Progenitor cell of endocrine pancreas (in vitro differentiated cells): ENCODE measurements around the gene DAPL1. TPM values are rescaled to one million over a fixed set of nuclear protein-coding genes. Genes with fewer than 3 reads are reported as not detected.

Source experiments
- DNase-seq: peaks from one replicate; pipeline ENCODE4 v3.0.0; 2021; ENCODE audit warnings: low spot score; ENCODE audit not compliant: unreplicated experiment
- H3K27ac Mint-ChIP-seq: 2 replicates; pipeline ENCODE4 v1.8.0; 2021; ENCODE audit warnings: mild to moderate bottlenecking, moderate library complexity, mixed read lengths
- H3K27me3 Mint-ChIP-seq: 2 replicates; pipeline ENCODE4 v1.8.0; 2021; ENCODE audit warnings: mixed read lengths
- H3K36me3 Mint-ChIP-seq: 2 replicates; pipeline ENCODE4 v1.8.0; 2022; ENCODE audit warnings: mixed read lengths; ENCODE audit not compliant: insufficient read depth
- H3K4me1 Mint-ChIP-seq: 2 replicates; pipeline ENCODE4 v1.8.0; 2021; ENCODE audit warnings: low read depth, mixed read lengths
- H3K4me3 Mint-ChIP-seq: 2 replicates; pipeline ENCODE4 v1.8.0; 2021; ENCODE audit warnings: low read depth, mild to moderate bottlenecking, moderate library complexity, mixed read lengths
- H3K9me3 Mint-ChIP-seq: 2 replicates; pipeline ENCODE4 v1.8.0; 2021; ENCODE audit warnings: low read depth, mixed read lengths
- CTCF ChIP-seq: fragments of 200-600 bp; sonication (generic); IDR thresholded peaks from one replicate; pipeline ENCODE4 v1.5.0; 2021; ENCODE audit warnings: antibody characterized with exemption, mild to moderate bottlenecking; ENCODE audit not compliant: unreplicated experiment
- total RNA-seq: library from RNA; stranded (reverse); gene quantifications from 2 replicates; pipeline ENCODE4 v1.2.1, GENCODE V29; 2021

The DAPL1 gene
- total RNA-seq, 1 donor from 2014 or later: not detected

GRCh38 chr2:158808426-158808825 is 13.3 kb downstream of the DAPL1 start:
- Mint-ChIP-seq H3K4me3 (no peak overlapping the region), H3K9me3 (no peaks in the 10 kb centered on the region), H3K36me3 (no peaks in the 10 kb centered on the region), H3K27me3 (peaks cover 8% of the 10 kb centered on the region), H3K4me1 (peaks cover 21% of the 10 kb centered on the region), H3K27ac (no peak overlapping the region)
- DNase-seq: no peak
- no peak for TF ChIP-seq CTCF

- peaks cover 8% of the 10 kb centered on the region for H3K27me3 Mint-ChIP-seq
- TF ChIP-seq CTCF: no peak
- DNase-seq: no peak
- H3K4me3 Mint-ChIP-seq: no peak overlapping the region
- peaks cover 4% of the 10 kb centered on the region for H3K9me3 Mint-ChIP-seq
- no peak overlapping the region for H3K27ac Mint-ChIP-seq
- H3K4me1 Mint-ChIP-seq: peaks cover 25% of the 10 kb centered on the region
- H3K36me3 Mint-ChIP-seq: no peaks in the 10 kb centered on the region
These were observed 14.7 kb downstream of the DAPL1 start for GRCh38 chr2:158809816-158810215.

GRCh38 chr2:158810731-158811460 is 15.8 kb downstream of the DAPL1 start:
- no peak overlapping the region for H3K27ac Mint-ChIP-seq
- TF ChIP-seq CTCF: no peak
- DNase-seq: no peak
- peaks cover 8% of the 10 kb centered on the region for H3K27me3 Mint-ChIP-seq
- peaks cover 19% of the 10 kb centered on the region for H3K4me1 Mint-ChIP-seq
- H3K36me3 Mint-ChIP-seq: no peaks in the 10 kb centered on the region
- H3K9me3 Mint-ChIP-seq: peaks cover 4% of the 10 kb centered on the region
- no peak overlapping the region for H3K4me3 Mint-ChIP-seq

- H3K27ac Mint-ChIP-seq: no peak overlapping the region
- no peak for DNase-seq
- H3K4me3 Mint-ChIP-seq: no peak overlapping the region
- peaks cover 20% of the 10 kb centered on the region for H3K4me1 Mint-ChIP-seq
- H3K9me3 Mint-ChIP-seq: peaks cover 4% of the 10 kb centered on the region
- no peak for TF ChIP-seq CTCF
- H3K36me3 Mint-ChIP-seq: no peaks in the 10 kb centered on the region
- peaks cover 9% of the 10 kb centered on the region for H3K27me3 Mint-ChIP-seq
These were observed 20.0 kb downstream of the DAPL1 start for GRCh38 chr2:158815166-158815565.

- no peak overlapping the region for H3K4me3 Mint-ChIP-seq
- no peak for TF ChIP-seq CTCF
- H3K4me1 Mint-ChIP-seq: peaks cover 20% of the 10 kb centered on the region
- no peak overlapping the region for H3K27ac Mint-ChIP-seq
- H3K9me3 Mint-ChIP-seq: peaks cover 4% of the 10 kb centered on the region
- no peak for DNase-seq
- H3K36me3 Mint-ChIP-seq: no peaks in the 10 kb centered on the region
- peaks cover 8% of the 10 kb centered on the region for H3K27me3 Mint-ChIP-seq
These were observed 20.5 kb downstream of the DAPL1 start for GRCh38 chr2:158815658-158816057.
